AG08396 (cell line): ENCODE results near the gene ADGRG3.
"Not testable (repeated sequence)": the region's sequence is repeated elsewhere in the genome, so short reads cannot be mapped to it uniquely, and the experiment has no call there.

Source experiments
- DNase-seq: peaks from one replicate; pipeline ENCODE4 v3.0.0; 2012; ENCODE audit warnings: low spot score, mixed read lengths

The ADGRG3 gene

GRCh38 chr16:57663917-57664661 is 4.0 kb upstream of the ADGRG3 start:
- DNase-seq, result no peak

GRCh38 chr16:57664662-57665025 is 3.5 kb upstream of the ADGRG3 start:
- no peak for DNase-seq

GRCh38 chr16:57665541-57665940 is 2.6 kb upstream of the ADGRG3 start:
- DNase-seq, result no peak

- no peak for DNase-seq
Observed at GRCh38 chr16:57666353-57667047, 1.6 kb upstream of the ADGRG3 start.

- no peak for DNase-seq
Observed at GRCh38 chr16:57667048-57667525, 1.0 kb upstream of the ADGRG3 start.

- no peak for DNase-seq
Observed at GRCh38 chr16:57667526-57668262, 412 bp upstream of the ADGRG3 start.

- DNase-seq, result no peak
Observed at GRCh38 chr16:57668630-57669475, 747 bp downstream of the ADGRG3 start.

GRCh38 chr16:57669476-57670162 is 1.5 kb downstream of the ADGRG3 start:
- no peak for DNase-seq

- DNase-seq, result no peak
Observed at GRCh38 chr16:57670196-57670595, 2.1 kb downstream of the ADGRG3 start.

GRCh38 chr16:57671451-57671850 is 3.3 kb downstream of the ADGRG3 start:
- not testable (repeated sequence) for DNase-seq

GRCh38 chr16:57672416-57672815 is 4.3 kb downstream of the ADGRG3 start:
- no peak for DNase-seq

- DNase-seq, result no peak
Observed at GRCh38 chr16:57672824-57673223, 4.7 kb downstream of the ADGRG3 start.

GRCh38 chr16:57675741-57676551 is 7.8 kb downstream of the ADGRG3 start:
- no peak for DNase-seq

GRCh38 chr16:57676553-57677085 is 8.5 kb downstream of the ADGRG3 start:
- no peak for DNase-seq

GRCh38 chr16:57677622-57678369 is 9.7 kb downstream of the ADGRG3 start:
- no peak for DNase-seq

- no peak for DNase-seq
Observed at GRCh38 chr16:57679016-57679415, 10.9 kb downstream of the ADGRG3 start.

GRCh38 chr16:57679767-57680482 is 11.8 kb downstream of the ADGRG3 start:
- DNase-seq, result no peak

GRCh38 chr16:57680842-57681375 is 12.8 kb downstream of the ADGRG3 start:
- no peak for DNase-seq
